Measurements from ENCODE around the gene MOGAT2.
A peak's percentile ranks its signal among the peaks of the same experiment; 100 is the strongest.
"Not testable (repeated sequence)": the region's sequence is repeated elsewhere in the genome, so short reads cannot be mapped to it uniquely, and the experiment has no call there.

MOGAT2 gene

DNA sequence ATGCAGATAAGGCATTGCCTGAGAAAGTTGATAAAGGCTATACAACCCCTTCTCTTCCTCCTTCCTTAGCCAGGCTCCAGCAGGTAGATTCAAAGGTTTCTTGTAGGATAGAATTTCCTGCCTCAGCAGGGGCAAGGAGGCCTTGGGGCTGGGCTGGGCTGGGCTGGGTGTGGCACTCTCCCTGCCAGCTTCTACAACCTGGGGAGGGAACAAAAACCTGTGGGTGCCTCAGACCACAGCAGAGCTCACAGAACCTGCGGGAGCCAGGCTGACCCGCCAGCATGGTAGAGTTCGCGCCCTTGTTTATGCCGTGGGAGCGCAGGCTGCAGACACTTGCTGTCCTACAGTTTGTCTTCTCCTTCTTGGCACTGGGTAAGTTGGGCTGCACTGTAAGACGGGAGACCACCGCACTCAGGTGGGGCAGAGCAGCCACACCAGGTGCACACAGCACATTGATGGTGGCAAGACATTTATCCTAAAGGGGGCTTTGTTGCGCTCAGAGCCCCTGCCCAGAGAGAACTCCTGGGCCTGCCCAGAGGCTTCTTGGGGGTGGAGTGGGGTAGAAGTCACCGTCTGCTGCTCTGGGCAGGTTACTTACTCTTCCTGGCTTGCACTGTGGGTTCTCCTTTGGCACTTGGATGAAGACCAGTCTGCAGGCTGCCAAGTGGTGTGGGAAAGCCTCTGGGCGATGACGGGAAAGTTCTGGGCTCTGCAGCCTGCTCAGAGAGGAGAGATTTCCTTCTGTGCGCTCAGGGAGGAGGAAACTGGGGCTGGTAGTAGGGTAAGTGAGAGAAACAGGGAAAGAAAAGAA lies at the start of gene MOGAT2:
MOGAT2 (plus strand) TSS at position 231 of the 811 bp plus-strand sequence; CDS start at position 282, 51 bp downstream.
- peak in 1 of 2 experiments; percentile 25 for DNase-seq (ENCODE audit: low read depth in 1 of 2, low spot score in 1 of 2)
- no peak for TF ChIP-seq JUND (IDR thresholded peaks at IDR 0.05; ENCODE audit: low read depth)
- in situ Hi-C loops (cut with HindIII; ENCODE audit: low pct_unique_long_range_greater_than_20kb, low sequenced_read_pairs): no loop called here

DNA sequence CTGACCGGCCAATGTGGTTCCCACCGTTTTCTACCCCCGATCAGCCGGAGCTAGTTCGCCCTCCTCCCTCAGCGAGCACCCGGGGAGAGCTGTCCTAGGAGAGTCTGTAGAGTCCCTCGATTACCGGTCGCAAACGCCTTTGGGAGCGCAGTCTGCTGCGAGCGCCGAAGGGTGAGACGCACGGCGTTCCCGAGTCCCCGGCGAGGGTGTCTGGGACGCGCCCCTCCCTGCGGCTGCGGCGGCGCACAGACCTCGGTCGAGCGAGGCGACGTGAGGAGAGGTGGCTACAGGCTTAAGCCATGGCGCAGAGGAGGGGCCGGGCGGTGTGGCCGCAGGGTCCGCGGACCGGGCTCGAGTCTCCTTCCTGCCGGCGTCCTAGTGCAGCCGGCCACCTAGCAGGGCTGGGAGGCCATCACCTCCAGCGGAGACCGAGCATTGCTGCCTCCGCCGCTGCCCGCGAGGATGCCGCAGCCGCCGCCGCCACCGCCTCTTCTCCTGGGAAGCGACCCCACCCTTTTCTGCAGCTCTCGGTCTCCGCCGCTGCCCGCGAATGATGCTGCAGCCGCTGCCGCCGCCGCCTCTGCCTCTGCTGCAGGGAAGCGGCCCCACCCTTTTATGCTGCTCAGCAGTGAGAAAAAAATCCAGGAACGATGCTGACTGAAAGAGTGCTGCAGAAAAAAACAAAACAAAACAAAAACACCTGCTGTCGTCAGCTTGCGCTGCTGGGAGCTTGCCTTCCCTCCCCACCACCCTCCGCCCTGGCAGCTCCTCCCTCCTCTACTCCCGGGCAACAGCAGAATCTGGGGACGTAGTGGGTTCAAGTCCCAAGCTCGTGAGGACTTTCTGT lies 49.0 kb upstream of the MOGAT2 start, which contains the start of gene MAP6:
MAP6 (minus strand) TSS at position 588 of the 847 bp plus-strand sequence. CDS start 669 bp downstream, outside the sequence.
- in situ Hi-C loops (cut with HindIII; ENCODE audit: low pct_unique_long_range_greater_than_20kb, low sequenced_read_pairs): no loop called here
- no peak for DNase-seq (ENCODE audit: low read depth in 1 of 2, low spot score in 1 of 2)
- no peak for TF ChIP-seq JUND (IDR thresholded peaks at IDR 0.05; ENCODE audit: low read depth)

- no peak for TF ChIP-seq JUND (IDR thresholded peaks at IDR 0.05; ENCODE audit: low read depth)
- in situ Hi-C loops (cut with HindIII; ENCODE audit: low pct_unique_long_range_greater_than_20kb, low sequenced_read_pairs): no loop called here
- peak in 1 of 2 experiments; percentile 82 for DNase-seq (ENCODE audit: low read depth in 1 of 2, low spot score in 1 of 2)
Observed at GRCh38 chr11:75673977-75674582, 43.6 kb upstream of the MOGAT2 start.

- DNase-seq (ENCODE audit: low read depth in 1 of 2, low spot score in 1 of 2): no peak
- in situ Hi-C loops (cut with HindIII; ENCODE audit: low pct_unique_long_range_greater_than_20kb, low sequenced_read_pairs): no loop called here
- TF ChIP-seq JUND (IDR thresholded peaks at IDR 0.05; ENCODE audit: low read depth): no peak
Observed at GRCh38 chr11:75677275-75677674, 40.4 kb upstream of the MOGAT2 start.

- no peak for TF ChIP-seq JUND (IDR thresholded peaks at IDR 0.05; ENCODE audit: low read depth)
- in situ Hi-C loops (cut with HindIII; ENCODE audit: low pct_unique_long_range_greater_than_20kb, low sequenced_read_pairs): no loop called here
Observed at GRCh38 chr11:75677909-75678308, 39.7 kb upstream of the MOGAT2 start.

DNA sequence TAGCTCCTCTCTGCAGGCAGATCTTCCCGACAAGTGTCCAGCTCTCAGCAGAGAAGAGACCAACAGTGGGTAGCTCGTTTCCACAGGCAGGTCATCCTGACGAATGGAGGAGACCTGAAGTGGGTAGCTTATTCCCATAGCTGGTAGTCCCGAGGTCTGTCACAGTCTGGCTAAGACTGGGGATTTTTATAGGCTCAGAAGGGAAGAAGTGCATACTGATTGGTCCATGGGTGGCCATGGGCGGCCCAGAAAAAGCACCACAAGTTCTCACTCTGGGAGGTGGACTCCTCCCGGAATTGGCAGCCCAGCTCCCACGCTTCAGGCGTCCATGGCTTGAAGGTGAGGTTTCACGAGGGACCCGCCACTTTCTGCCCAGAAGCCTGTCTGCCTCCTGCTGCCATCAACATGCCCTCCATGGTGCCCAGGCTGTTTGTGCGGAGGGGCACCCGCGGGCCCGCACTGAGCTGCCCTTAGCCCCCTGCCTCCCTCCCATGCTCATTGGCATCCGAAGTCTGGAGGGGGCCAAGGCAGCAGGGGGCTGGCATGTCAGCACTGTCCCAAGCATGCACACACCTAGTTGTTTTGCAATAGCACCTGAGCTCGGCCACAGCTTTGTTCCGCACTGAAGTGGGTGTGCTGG lies 38.9 kb upstream of the MOGAT2 start:
- TF ChIP-seq JUND (IDR thresholded peaks at IDR 0.05; ENCODE audit: low read depth): no peak
- peak in 1 of 2 experiments; percentile 20 for DNase-seq (ENCODE audit: low read depth in 1 of 2, low spot score in 1 of 2)
- in situ Hi-C loops (cut with HindIII; ENCODE audit: low pct_unique_long_range_greater_than_20kb, low sequenced_read_pairs): no loop called here

More at GRCh38 chr11:75677909-75678308, 39.7 kb upstream of the MOGAT2 start:
- no peak for DNase-seq (ENCODE audit: low read depth in 1 of 2, low spot score in 1 of 2)

DNA sequence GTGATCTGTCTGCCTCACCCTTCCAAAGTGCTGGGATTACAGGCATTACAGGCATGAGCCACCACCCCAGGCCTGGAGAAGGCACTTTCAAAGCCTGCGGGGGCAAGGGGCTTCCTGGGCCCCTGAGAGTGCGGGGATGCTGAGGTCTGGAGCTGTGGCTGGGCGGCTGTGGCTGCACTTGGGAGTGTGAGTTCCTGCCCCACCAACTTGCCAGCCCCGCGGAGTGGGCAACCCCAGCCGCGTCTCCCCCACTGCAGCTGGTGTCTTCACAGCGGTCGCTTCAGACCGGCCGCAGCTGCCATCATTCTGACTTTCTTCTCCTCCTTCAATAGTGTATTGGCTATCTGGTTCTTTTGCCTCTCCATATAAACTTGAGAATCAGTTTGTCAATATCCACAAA lies 38.1 kb upstream of the MOGAT2 start:
- DNase-seq (ENCODE audit: low read depth in 1 of 2, low spot score in 1 of 2): no peak
- in situ Hi-C loops (cut with HindIII; ENCODE audit: low pct_unique_long_range_greater_than_20kb, low sequenced_read_pairs): no loop called here
- TF ChIP-seq JUND (IDR thresholded peaks at IDR 0.05; ENCODE audit: low read depth): no peak

GRCh38 chr11:75683856-75684255 lies 33.8 kb upstream of the MOGAT2 start:
- DNase-seq (ENCODE audit: low read depth in 1 of 2, low spot score in 1 of 2); in situ Hi-C loops (cut with HindIII; ENCODE audit: low pct_unique_long_range_greater_than_20kb, low sequenced_read_pairs): not testable (repeated sequence)

- no peak for TF ChIP-seq JUND (IDR thresholded peaks at IDR 0.05; ENCODE audit: low read depth)
- no peak for DNase-seq (ENCODE audit: low read depth in 1 of 2, low spot score in 1 of 2)
- in situ Hi-C loops (cut with HindIII; ENCODE audit: low pct_unique_long_range_greater_than_20kb, low sequenced_read_pairs): no loop called here
Observed at GRCh38 chr11:75689863-75690609, 27.6 kb upstream of the MOGAT2 start.

- DNase-seq (ENCODE audit: low read depth in 1 of 2, low spot score in 1 of 2): no peak
- in situ Hi-C loops (cut with HindIII; ENCODE audit: low pct_unique_long_range_greater_than_20kb, low sequenced_read_pairs): no loop called here
- TF ChIP-seq JUND (IDR thresholded peaks at IDR 0.05; ENCODE audit: low read depth): no peak
Observed at GRCh38 chr11:75691804-75692203, 25.8 kb upstream of the MOGAT2 start.

DNA sequence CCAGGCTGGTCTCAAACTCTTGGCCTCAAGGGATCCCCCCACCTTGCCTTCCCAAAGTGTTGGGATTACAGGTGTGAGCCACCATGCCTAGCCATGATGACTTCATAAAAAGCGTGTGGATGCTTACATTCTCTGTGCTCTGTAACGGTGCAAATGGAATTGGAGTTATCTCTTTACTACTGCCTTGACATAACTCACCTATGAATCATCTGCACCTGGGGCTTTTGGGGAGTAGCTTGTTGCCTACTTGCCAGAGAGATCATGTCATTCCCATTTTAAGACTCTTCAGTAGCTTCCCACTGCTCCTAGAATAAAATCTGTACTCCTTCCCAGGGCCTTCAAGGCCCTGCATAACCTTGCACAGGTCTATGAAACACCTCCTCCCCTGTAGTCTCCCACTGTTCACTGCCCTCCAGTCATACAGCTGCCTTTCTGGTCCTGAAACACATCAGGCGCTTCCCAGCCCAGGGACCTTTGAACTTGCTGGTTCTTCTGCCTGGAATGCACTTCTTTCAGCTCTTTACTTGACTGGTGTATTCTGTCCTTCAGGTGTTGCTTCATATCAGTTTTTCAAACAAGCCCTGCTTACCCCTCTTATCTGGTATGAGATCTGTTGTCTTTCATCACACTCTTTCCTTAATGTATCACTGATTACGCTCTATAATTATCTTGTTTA lies 19.6 kb upstream of the MOGAT2 start:
- in situ Hi-C loops (cut with HindIII; ENCODE audit: low pct_unique_long_range_greater_than_20kb, low sequenced_read_pairs): no loop called here
- TF ChIP-seq JUND (IDR thresholded peaks at IDR 0.05; ENCODE audit: low read depth): no peak
- DNase-seq (ENCODE audit: low read depth in 1 of 2, low spot score in 1 of 2): no peak
